GM12878 (cell line): ENCODE results near the gene PRSS50. TPM values are rescaled to one million over a fixed set of nuclear protein-coding genes. Genes with fewer than 3 reads are reported as not detected.

Experiments used
- ATAC-seq: fragments of 200-7000 bp; cut with Tn5 transposase; 3 replicates; pipeline ENCODE4 v1.9.1; 2020; ENCODE audit warnings: mild to moderate bottlenecking, moderate library complexity
- BruUV-seq: library from RNA; stranded (reverse); fragments of 400-500 nt; replicated peaks from 2 replicates; lab custom pipeline; 2021; lab: Mats Ljungman, UMichigan
- CTCF ChIA-PET: fragments of 300-600 bp; sonication (Branson Sonifier 250); formaldehyde crosslinking; extraction: SDS; loops from one replicate; lab custom pipeline; 2021; ENCODE audit warnings: inconsistent platforms; lab: Yijun Ruan, JAX
- POLR2A ChIA-PET: fragments of 350-600 bp; formaldehyde crosslinking; extraction: SDS; loops from one replicate; lab custom pipeline; 2021; ENCODE audit warnings: inconsistent platforms; lab: Charles Lee
- RAD21 ChIA-PET: fragments of 300-600 bp; sonication (Branson Sonifier 250); formaldehyde crosslinking; loops from one replicate; lab custom pipeline; 2023; ENCODE audit warnings: antibody characterized with exemption; ENCODE audit not compliant: unreplicated experiment; lab: Charles Lee
- SMC1A ChIA-PET: fragments of 300-600 bp; sonication (Branson Sonifier 250); formaldehyde crosslinking; loops from one replicate; lab custom pipeline; 2023; ENCODE audit not compliant: unreplicated experiment, uncharacterized antibody; lab: Charles Lee
- DNase-seq: peaks from one replicate; pipeline ENCODE4 v3.0.0-alpha.2; 2011; ENCODE audit warnings: low read depth, low spot score
- FAIRE-seq: peaks from 3 replicates; lab custom pipeline; 2011; peaks lifted over from hg19 to GRCh38; lab: Jason Lieb, UNC
- H2AFZ ChIP-seq: 2 replicates; pipeline ENCODE4 v1.6.0; 2011; ENCODE audit warnings: low read depth, low read length, control low read depth; ENCODE audit not compliant: control insufficient read depth
- H3K27ac ChIP-seq: 2 replicates; pipeline ENCODE4 v1.5.1; 2011; ENCODE audit warnings: control low read depth; ENCODE audit not compliant: control insufficient read depth, insufficient read depth
- H3K27me3 ChIP-seq, 2 experiments: replicated peaks in 1 of 2; 2 replicates each; pipeline versions ENCODE4 v1.6.0 to v1.6.1; 2011; ENCODE audit warnings: low read length in 1 of 2; ENCODE audit not compliant: control insufficient read depth in 2 of 2, insufficient read depth in 2 of 2
- H3K36me3 ChIP-seq, 2 experiments: 2 replicates each; pipeline ENCODE4 v1.5.1; 2011; ENCODE audit warnings: low read length in 1 of 2; ENCODE audit not compliant: control insufficient read depth in 2 of 2, insufficient read depth in 2 of 2
- H3K4me1 ChIP-seq: 2 replicates; pipeline ENCODE4 v1.6.1; 2011; ENCODE audit warnings: mild to moderate bottlenecking, low read length, moderate library complexity, mixed read lengths; ENCODE audit not compliant: control insufficient read depth, insufficient read depth
- H3K4me2 ChIP-seq: 2 replicates; pipeline ENCODE4 v1.6.0; 2011; ENCODE audit warnings: control low read depth; ENCODE audit not compliant: control insufficient read depth, insufficient read depth
- H3K4me3 ChIP-seq: fragments of 200-600 bp; sonication (generic); 2 replicates; pipeline ENCODE4 v1.5.1; 2016
- H3K79me2 ChIP-seq: 2 replicates; pipeline ENCODE4 v1.6.0; 2011; ENCODE audit warnings: low read length; ENCODE audit not compliant: control insufficient read depth, insufficient read depth
- H3K9ac ChIP-seq: 2 replicates; pipeline ENCODE4 v1.8.0; 2011; ENCODE audit warnings: low read length, control low read depth, mixed read lengths; ENCODE audit not compliant: control insufficient read depth, insufficient read depth
- H3K9me3 ChIP-seq: replicated peaks from 3 replicates; pipeline ENCODE4 v1.5.1; 2011; ENCODE audit warnings: mild to moderate bottlenecking, low read length; ENCODE audit not compliant: control insufficient read depth, insufficient read depth
- H4K20me1 ChIP-seq: 2 replicates; pipeline ENCODE4 v1.6.0; 2011; ENCODE audit not compliant: control insufficient read depth, insufficient read depth
- CBFB ChIP-seq: IDR thresholded peaks from 2 replicates; pipeline ENCODE4 v1.6.1; 2016; ENCODE audit warnings: antibody characterized with exemption, low read depth
- CEBPZ ChIP-seq: fragments of 150-350 bp; IDR thresholded peaks from 2 replicates; pipeline ENCODE4 v1.6.1; 2016; ENCODE audit warnings: low read depth, low read length
- CREB1 ChIP-seq: IDR thresholded peaks from 2 replicates; pipeline ENCODE4 v1.6.1; 2012; ENCODE audit warnings: low read depth, mild to moderate bottlenecking, inconsistent platforms
- HDAC6 ChIP-seq: fragments of 200-600 bp; sonication (generic); IDR thresholded peaks from one replicate; pipeline ENCODE4 v1.8.0; 2017; ENCODE audit warnings: antibody characterized with exemption; ENCODE audit not compliant: unreplicated experiment
- KLF5 ChIP-seq: fragments of 450-650 bp; IDR thresholded peaks from 2 replicates; pipeline ENCODE4 v1.6.1; 2014; ENCODE audit warnings: mild to moderate bottlenecking; ENCODE audit not compliant: partially characterized antibody
- MLLT1 ChIP-seq: fragments of 450-650 bp; IDR thresholded peaks from 2 replicates; pipeline ENCODE4 v1.6.1; 2016; ENCODE audit warnings: mild to moderate bottlenecking
- NR2C1 ChIP-seq: fragments of 450-650 bp; IDR thresholded peaks from 2 replicates; pipeline ENCODE4 v1.6.1; 2017; ENCODE audit warnings: antibody characterized with exemption, mild to moderate bottlenecking, moderate library complexity
- WGBS: methylation state at CpG from one replicate; pipeline ENCODE4 v1.1.6; 2016; ENCODE audit warnings: low lambda C conversion rate; ENCODE audit not compliant: insufficient replicate concordance, insufficient coverage; ENCODE audit errors: missing lambda C conversion rate; 5-methylcytosine and 5-hydroxymethylcytosine counted together
- in situ Hi-C: fragments of 300-500 bp; cut with MboI; formaldehyde crosslinking; loops from 9 replicates; pipeline ENCODE4 v1.14.3; 2018; ENCODE audit warnings: mixed read lengths
- intact Hi-C: fragments of 100-400 bp; cut with micrococcal nuclease; formaldehyde crosslinking; loops from one replicate; pipeline ENCODE4 v1.14.2; 2022; ENCODE audit not compliant: unreplicated experiment
- polyA plus RNA-seq, 11 experiments: library from polyadenylated mRNA; depleted of rRNA in 4 of 11; unstranded in 6 of 11; stranded (reverse) in 5 of 11; fragments of >200 nt; fragmentation: Nextera tagmentation in 4 of 11; fragmentation: Illumina TruSeq in 1 of 11; extraction: Ambion mirVana in 4 of 11; extraction: Trizol in 1 of 11; gene quantifications; 1 replicate in 1 of 11; 2 replicates in 10 of 11; pipeline versions ENCODE4 v1.2.1 to v1.2.3, GENCODE V29; 2011 to 2016; ENCODE audit warnings: inconsistent platforms in 2 of 11, missing spikeins in 2 of 11, low read depth in 1 of 11
- total RNA-seq, 4 experiments: library from RNA; depleted of rRNA in 3 of 4; stranded (reverse); fragments of >200 nt in 3 of 4; fragmentation: Illumina TruSeq in 1 of 4; extraction: Trizol in 1 of 4; gene quantifications; 2 replicates each; pipeline versions ENCODE4 v1.2.1 to v1.2.3, GENCODE V29; 2013 to 2021
- TF ChIP-seq, protein P1 (sequence below): IDR thresholded peaks from 2 replicates; pipeline ENCODE4 v1.6.1; 2011; ENCODE audit warnings: mild to moderate bottlenecking, low read depth, low read length, moderate library complexity; ENCODE audit not compliant: insufficient replicate concordance

PRSS50 gene
- total and polyA plus RNA-seq, 10 of the 15 experiments (the other 5 are each of a cell fraction or from before 2014, with no cell fraction given), result 0.05 TPM; not detected in 9

DNA sequence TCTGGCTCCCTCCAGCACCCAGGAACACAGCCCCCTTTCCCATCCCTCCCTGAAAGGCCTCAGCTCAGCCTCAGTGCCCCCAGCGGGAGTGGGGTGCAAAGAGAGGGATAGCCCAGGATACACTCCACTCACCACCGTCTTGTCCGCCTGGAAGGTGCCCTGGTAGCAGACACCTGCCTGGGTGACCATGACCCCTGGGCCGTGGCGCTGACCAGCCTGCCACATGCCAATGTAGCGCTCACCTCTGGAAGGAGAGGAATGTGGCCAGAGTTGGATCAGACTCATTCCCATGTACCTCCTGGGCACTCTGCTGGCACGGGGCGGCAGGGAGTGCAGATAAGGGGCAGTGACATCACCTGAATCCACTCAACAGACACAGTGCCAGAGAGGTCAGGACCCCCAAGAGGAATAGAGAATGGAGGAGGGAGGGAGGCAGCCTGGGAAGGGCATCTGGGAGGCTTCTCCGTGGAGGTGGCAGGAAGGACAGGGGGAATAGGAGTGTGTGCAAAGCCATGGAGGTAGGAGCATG lies 37.3 kb downstream of the PRSS50 start:
- H3K9ac ChIP-seq, result no peak overlapping the region
- POLR2A ChIA-PET, result no interaction called here
- FAIRE-seq, result no peak
- SMC1A ChIA-PET, result no interaction called here
- H3K27ac ChIP-seq, result no peak overlapping the region
- no peak overlapping the region for H2AFZ ChIP-seq
- CTCF ChIA-PET, result no interaction called here
- H3K4me3 ChIP-seq, result no peak overlapping the region
- no peak for DNase-seq
- RAD21 ChIA-PET, result no interaction called here
- no peaks in the 10 kb centered on the region for H4K20me1 ChIP-seq
- TF ChIP-seq KLF5, result no peak
- TF ChIP-seq, protein P1, sequence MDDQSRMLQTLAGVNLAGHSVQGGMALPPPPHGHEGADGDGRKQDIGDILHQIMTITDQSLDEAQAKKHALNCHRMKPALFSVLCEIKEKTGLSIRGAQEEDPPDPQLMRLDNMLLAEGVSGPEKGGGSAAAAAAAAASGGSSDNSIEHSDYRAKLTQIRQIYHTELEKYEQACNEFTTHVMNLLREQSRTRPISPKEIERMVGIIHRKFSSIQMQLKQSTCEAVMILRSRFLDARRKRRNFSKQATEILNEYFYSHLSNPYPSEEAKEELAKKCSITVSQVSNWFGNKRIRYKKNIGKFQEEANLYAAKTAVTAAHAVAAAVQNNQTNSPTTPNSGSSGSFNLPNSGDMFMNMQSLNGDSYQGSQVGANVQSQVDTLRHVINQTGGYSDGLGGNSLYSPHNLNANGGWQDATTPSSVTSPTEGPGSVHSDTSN, result no peak
- no peak for TF ChIP-seq MLLT1
- no peak for TF ChIP-seq HDAC6
- no peak for TF ChIP-seq NR2C1
- TF ChIP-seq CEBPZ, result no peak
- no peak for TF ChIP-seq CREB1
- no peak for TF ChIP-seq CBFB
- TF ChIP-seq, all 136 proteins: peak for 0
- Histone ChIP-seq H3K4me1 (no peaks in the 10 kb centered on the region), H3K9me3 (no peaks in the 10 kb centered on the region), H3K27me3 (no peaks in the 10 kb centered on the region), H3K79me2 (no peaks in the 10 kb centered on the region), H3K36me3 (no peaks in the 10 kb centered on the region), H3K4me2 (no peak overlapping the region)
- no TSS peak for BruUV-seq
- in situ Hi-C loops, result no loop called here
- WGBS, result 47% methylated on average over 9 of the region's 9 CpGs
- no peak for ATAC-seq
- intact Hi-C loops, result no loop called here
